Motor neuron (in vitro differentiated cells): ENCODE data around the gene ZNF275. TPM values are rescaled to one million over a fixed set of nuclear protein-coding genes. Genes with fewer than 3 reads are reported as not detected.
A peak's percentile ranks its signal among the peaks of the same experiment; 100 is the strongest.
"Not testable (repeated sequence)": the region's sequence is repeated elsewhere in the genome, so short reads cannot be mapped to it uniquely, and the experiment has no call there.

Experiments
- ATAC-seq, 8 experiments: fragments of 200-7000 bp; cut with Tn5 transposase; replicated peaks in 6 of 8; 2 replicates each; pipeline ENCODE4 v1.8.0; 2021; ENCODE audit warnings: mild to moderate bottlenecking in 8 of 8, moderate library complexity in 8 of 8
- H3K27ac ChIP-seq, 2 donors: fragments of 250-450 bp; sonication (Bioruptor Pico); 2 replicates each; pipeline ENCODE4 v1.9.0; 2021; ENCODE audit warnings: antibody characterized with exemption in 2 of 2, mild to moderate bottlenecking in 2 of 2, moderate library complexity in 1 of 2
- H3K4me1 ChIP-seq, 2 donors: fragments of 250-450 bp; sonication (Bioruptor Pico); replicated peaks in 1 of 2; 2 replicates each; pipeline ENCODE4 v1.6.1; 2021; ENCODE audit warnings: antibody characterized with exemption in 2 of 2, mild to moderate bottlenecking in 2 of 2, moderate library complexity in 1 of 2
- H3K4me3 ChIP-seq, 5 donors: fragments of 250-450 bp; sonication (Bioruptor Pico); 2 replicates each; pipeline ENCODE4 v1.9.0; 2021; ENCODE audit warnings: antibody characterized with exemption in 5 of 5, mild to moderate bottlenecking in 5 of 5, moderate library complexity in 4 of 5
- WGBS, 10 experiments: fragments of 450-650 bp; shearing (Covaris generic); methylation state at CpG; one replicate each; pipeline ENCODE4 v1.0.0; 2022; 5-methylcytosine and 5-hydroxymethylcytosine counted together
- in situ Hi-C, 9 experiments: fragments of 400-800 bp; cut with MboI; loops; one replicate each; pipeline ENCODE4 v1.15.0; 2021; ENCODE audit warnings: low sequenced_read_pairs in 9 of 9, low pct_unique_long_range_greater_than_20kb in 2 of 9; ENCODE audit not compliant: unreplicated experiment in 9 of 9
- total RNA-seq, 8 experiments: library from RNA; unstranded; fragments of 300-600 nt; gene quantifications; 2 replicates each; pipeline versions ENCODE4 v1.2.3 to v1.2.4, GENCODE V29; 2022

The ZNF275 gene
- total RNA-seq, 8 experiments from 2014 or later, result 2.6 to 15.8 (median 6.3) TPM

GRCh38 chrX:153307276-153308178 lies 26.4 kb upstream of the ZNF275 start:
- 0 to 80% (median 30%) methylated on average over 1 to 10 of the region's 12 CpGs; no CpG with 5 or more reads in 6 of the 10 experiments for WGBS, 10 experiments

GRCh38 chrX:153310901-153311300 lies 23.1 kb upstream of the ZNF275 start:
- ATAC-seq, result no peak
- Histone ChIP-seq H3K4me1 (no peaks in the 10 kb centered on the region), H3K4me3 (no peak overlapping the region), H3K27ac (no peak overlapping the region)
- 40 to 74% (median 61%) methylated on average over 1 to 4 of the region's 9 CpGs; no CpG with 5 or more reads in 6 of the 10 experiments for WGBS, 10 experiments
- in situ Hi-C loops, result no loop called here

More at GRCh38 chrX:153307276-153308178, 26.4 kb upstream of the ZNF275 start:
- H3K27ac ChIP-seq, result no peak overlapping the region
- H3K4me3 ChIP-seq, result no peak overlapping the region
- in situ Hi-C loops, result no loop called here
- peak in 1 of 8 experiments; percentile 54 for ATAC-seq
- H3K4me1 ChIP-seq, result no peaks in the 10 kb centered on the region

GRCh38 chrX:153312041-153312440 lies 21.9 kb upstream of the ZNF275 start:
- in situ Hi-C loops, result no loop called here
- H3K4me3 ChIP-seq, result no peak overlapping the region
- H3K4me1 ChIP-seq, result no peaks in the 10 kb centered on the region
- no CpG with 5 or more reads among the region's 5 CpGs for WGBS, 10 experiments
- no peak for ATAC-seq
- no peak overlapping the region for H3K27ac ChIP-seq

GRCh38 chrX:153312842-153313241 lies 21.1 kb upstream of the ZNF275 start:
- no peak overlapping the region for H3K4me3 ChIP-seq
- in situ Hi-C loops, result no loop called here
- WGBS, 10 experiments, result no CpG with 5 or more reads among the region's 1 CpG
- H3K4me1 ChIP-seq, result no peaks in the 10 kb centered on the region
- ATAC-seq, result no peak
- no peak overlapping the region for H3K27ac ChIP-seq

- no CpG with 5 or more reads among the region's 8 CpGs for WGBS, 10 experiments
- H3K4me1 ChIP-seq, result no peaks in the 10 kb centered on the region
- no peak overlapping the region for H3K4me3 ChIP-seq
- H3K27ac ChIP-seq, result no peak overlapping the region
- in situ Hi-C loops, result no loop called here
- ATAC-seq, result no peak
Measured at GRCh38 chrX:153317306-153317705, 16.6 kb upstream of the ZNF275 start.

GRCh38 chrX:153317996-153318722 lies 15.8 kb upstream of the ZNF275 start:
- 20 to 100% methylated on average over 1 to 2 of the region's 20 CpGs; no CpG with 5 or more reads in 8 of the 10 experiments for whole genome bisulfite sequencing, 10 experiments

GRCh38 chrX:153318811-153319210 lies 15.1 kb upstream of the ZNF275 start:
- no peak overlapping the region for H3K4me3 ChIP-seq
- WGBS, 10 experiments, result no CpG with 5 or more reads among the region's 7 CpGs
- in situ Hi-C loops, result no loop called here
- ATAC-seq, result no peak
- H3K4me1 ChIP-seq, result no peaks in the 10 kb centered on the region
- no peak overlapping the region for H3K27ac ChIP-seq

More at GRCh38 chrX:153317996-153318722, 15.8 kb upstream of the ZNF275 start:
- no peak for ATAC-seq
- in situ Hi-C loops, result no loop called here
- H3K4me1 ChIP-seq, result no peaks in the 10 kb centered on the region
- H3K4me3 ChIP-seq, result no peak overlapping the region
- no peak overlapping the region for H3K27ac ChIP-seq

GRCh38 chrX:153319295-153320046 lies 14.5 kb upstream of the ZNF275 start:
- no peak for ATAC-seq
- no peak overlapping the region for H3K4me3 ChIP-seq
- no peaks in the 10 kb centered on the region for H3K4me1 ChIP-seq
- WGBS, 10 experiments, result 71 to 83% methylated on average over 3 to 12 of the region's 33 CpGs; no CpG with 5 or more reads in 8 of the 10 experiments
- in situ Hi-C loops, result no loop called here
- no peak overlapping the region for H3K27ac ChIP-seq

GRCh38 chrX:153320047-153320443 lies 13.9 kb upstream of the ZNF275 start:
- ATAC-seq, in situ Hi-C loops, H3K4me3 ChIP-seq, H3K27ac ChIP-seq, H3K4me1 ChIP-seq: not testable (repeated sequence)
- WGBS, 10 experiments, result 56% methylated on average over 1 of the region's 1 CpG; no CpG with 5 or more reads in 9 of the 10 experiments

GRCh38 chrX:153320555-153321184 lies 13.3 kb upstream of the ZNF275 start:
- Histone ChIP-seq H3K27ac (no peak overlapping the region), H3K4me3 (peak overlapping the region in 2 of 5 donors; percentile 10 to 35), H3K4me1 (no peaks in the 10 kb centered on the region)
- peak in 7 of 8 experiments; percentile 57 to 92 (median 72) for ATAC-seq
- no CpG with 5 or more reads among the region's 13 CpGs for WGBS, 10 experiments
- in situ Hi-C loops, result no loop called here

- in situ Hi-C loops, result no loop called here
- Histone ChIP-seq H3K4me3 (peak within 1 kb of the TSS in 4 of 5 donors; percentile 14 to 35 (median 19)), H3K27ac (no peak within 1 kb of the TSS), H3K4me1 (no peaks in the 10 kb centered on the region)
- WGBS, 10 experiments, result 14 to 90% methylated on average over 2 to 10 of the region's 36 CpGs; no CpG with 5 or more reads in 8 of the 10 experiments
- ATAC-seq, result peak in 5 of 8 experiments; percentile 49 to 91 (median 83)
Measured at GRCh38 chrX:153321381-153322124, 12.4 kb upstream of the ZNF275 start, which contains the start of gene PNMA6F. PNMA6F (minus strand) TSS chrX:153321767; CDS start chrX:153320674, 1,093 bp downstream.

GRCh38 chrX:153327561-153327960 lies 6.4 kb upstream of the ZNF275 start:
- ATAC-seq, result no peak
- in situ Hi-C loops, result no loop called here
- 40 to 100% methylated on average over 1 of the region's 4 CpGs; no CpG with 5 or more reads in 8 of the 10 experiments for WGBS, 10 experiments

More at GRCh38 chrX:153327561-153327960, 6.4 kb upstream of the ZNF275 start:
- Histone ChIP-seq H3K4me1 (no peaks in the 10 kb centered on the region), H3K27ac (no peak overlapping the region), H3K4me3 (no peak overlapping the region)
